HCT116 (cell line): ENCODE results near the gene CHD3. TPM values are rescaled to one million over a fixed set of nuclear protein-coding genes. Genes with fewer than 3 reads are reported as not detected.

Source experiments
- ATAC-seq: fragments of 200-7000 bp; cut with Tn5 transposase; 2 replicates; pipeline ENCODE4 v1.9.1; 2020; ENCODE audit warnings: mild to moderate bottlenecking, moderate library complexity
- BruUV-seq: library from RNA; stranded (reverse); fragments of 400-500 nt; replicated peaks from 2 replicates; lab custom pipeline; 2021; lab: Mats Ljungman, UMichigan
- CTCF ChIA-PET: fragments of 300-600 bp; sonication (Branson Sonifier 250); formaldehyde crosslinking; loops from one replicate; lab custom pipeline; 2021; ENCODE audit warnings: antibody characterized with exemption; lab: Charles Lee
- POLR2A ChIA-PET: fragments of 300-600, 350-600 bp; sonication (Branson Sonifier 250); formaldehyde crosslinking; loops from one replicate; lab custom pipeline; 2021; ENCODE audit warnings: antibody characterized with exemption; lab: Charles Lee
- RAD21 ChIA-PET, 2 experiments: fragments of 300-600 bp; sonication (Branson Sonifier 250); formaldehyde crosslinking; loops; one replicate each; lab custom pipeline; 2023; ENCODE audit warnings: low total read pairs in 2 of 2; ENCODE audit not compliant: uncharacterized antibody in 2 of 2, unreplicated experiment in 2 of 2, low non-redundant PET in 1 of 2; lab: Charles Lee
- DNase-seq: peaks from one replicate; pipeline ENCODE4 v3.0.0-alpha.2; 2010; ENCODE audit warnings: low read depth, low spot score
- H2AFZ ChIP-seq: fragments of 200-600 bp; shearing (Covaris generic), sonication (generic); 2 replicates; pipeline ENCODE4 v1.6.1; 2017; ENCODE audit warnings: low read depth, mixed run types, mixed read lengths, antibody characterized with exemption, low read length; ENCODE audit not compliant: poor library complexity, severe bottlenecking
- H3K27ac ChIP-seq: 2 replicates; pipeline ENCODE4 v1.5.1; 2012; ENCODE audit warnings: low read depth, low read length
- H3K27me3 ChIP-seq: fragments of 200-600 bp; sonication (generic); 2 replicates; pipeline ENCODE4 v1.6.1; 2016; ENCODE audit warnings: mixed run types, low read length, mixed read lengths; ENCODE audit not compliant: insufficient read depth
- H3K36me3 ChIP-seq, 2 experiments: fragments of 200-500 bp in 1 of 2; fragments of 200-600 bp in 1 of 2; sonication (Bioruptor generic) in 1 of 2; sonication (generic) in 1 of 2; 2 replicates each; pipeline versions ENCODE4 v1.5.1 to v1.6.1; 2014 to 2016; ENCODE audit warnings: low read length in 2 of 2, inconsistent platforms in 1 of 2, mixed read lengths in 1 of 2, mixed run types in 1 of 2; ENCODE audit not compliant: insufficient read depth in 2 of 2, control insufficient read depth in 1 of 2
- H3K4me1 ChIP-seq, 2 experiments: fragments of 200-600 bp in 1 of 2; sonication (generic) in 1 of 2; 2 replicates each; pipeline versions ENCODE4 v1.5.1 to v1.6.1; 2012 to 2017; ENCODE audit warnings: low read length in 2 of 2, inconsistent platforms in 1 of 2, mild to moderate bottlenecking in 1 of 2, mixed read lengths in 1 of 2, mixed run types in 1 of 2, moderate library complexity in 1 of 2; ENCODE audit not compliant: insufficient read depth in 2 of 2, control insufficient read depth in 1 of 2
- H3K4me2 ChIP-seq: fragments of 200-600 bp; sonication (generic); 2 replicates; pipeline ENCODE4 v1.6.1; 2017; ENCODE audit warnings: mixed run types, low read length, mixed read lengths
- H3K4me3 ChIP-seq, 2 experiments: fragments of 200-600 bp in 1 of 2; sonication (generic) in 1 of 2; replicated peaks in 1 of 2; 2 replicates each; pipeline ENCODE4 v1.5.1; 2011 to 2016; ENCODE audit warnings: low read length in 2 of 2, control low read depth in 1 of 2, low read depth in 1 of 2, mild to moderate bottlenecking in 1 of 2, mixed read lengths in 1 of 2, mixed run types in 1 of 2
- H3K79me2 ChIP-seq: fragments of 200-600 bp; sonication (generic); 2 replicates; pipeline ENCODE4 v1.6.1; 2017; ENCODE audit warnings: mild to moderate bottlenecking, mixed run types, low read length, moderate library complexity, mixed read lengths; ENCODE audit not compliant: insufficient read depth
- H3K9ac ChIP-seq: fragments of 200-600 bp; sonication (generic); 2 replicates; pipeline ENCODE4 v1.6.1; 2016; ENCODE audit warnings: low read length, mixed read lengths
- H3K9me2 ChIP-seq: fragments of 200-600 bp; sonication (generic), shearing (Covaris generic); 2 replicates; pipeline ENCODE4 v1.6.1; 2017; ENCODE audit warnings: mixed run types, mild to moderate bottlenecking, moderate library complexity; ENCODE audit not compliant: insufficient read depth
- H3K9me3 ChIP-seq, 2 experiments: fragments of 200-500 bp in 1 of 2; fragments of 200-600 bp in 1 of 2; sonication (Bioruptor generic) in 1 of 2; sonication (generic) in 1 of 2; 2 replicates each; pipeline ENCODE4 v1.6.1; 2014 to 2017; ENCODE audit warnings: low read length in 2 of 2, mixed read lengths in 2 of 2, inconsistent platforms in 1 of 2, low read depth in 1 of 2, mild to moderate bottlenecking in 1 of 2, mixed run types in 1 of 2, moderate library complexity in 1 of 2; ENCODE audit not compliant: control insufficient read depth in 1 of 2, insufficient read depth in 1 of 2
- H4K20me1 ChIP-seq: fragments of 200-600 bp; sonication (generic), shearing (Covaris generic); 2 replicates; pipeline ENCODE4 v1.6.1; 2017; ENCODE audit warnings: mixed run types, mild to moderate bottlenecking, moderate library complexity; ENCODE audit not compliant: insufficient read depth
- CEBPB ChIP-seq: IDR thresholded peaks from 2 replicates; pipeline ENCODE4 v1.6.1; 2012; ENCODE audit warnings: low read depth
- EGR1 ChIP-seq: IDR thresholded peaks from 2 replicates; pipeline ENCODE4 v1.6.1; 2012; ENCODE audit warnings: low read depth
- ELF1 ChIP-seq: IDR thresholded peaks from 2 replicates; pipeline ENCODE4 v1.6.1; 2012; ENCODE audit warnings: low read depth, borderline replicate concordance
- EZH2 ChIP-seq: fragments of 200-600 bp; sonication (generic); IDR thresholded peaks from 2 replicates; pipeline ENCODE4 v1.6.1; 2017; ENCODE audit warnings: antibody characterized with exemption, mixed run types
- EZH2phosphoT487 ChIP-seq: fragments of 200-600 bp; IDR thresholded peaks from 2 replicates; pipeline ENCODE4 v1.6.1; 2018; ENCODE audit warnings: antibody characterized with exemption, borderline replicate concordance
- JUND ChIP-seq: IDR thresholded peaks from 2 replicates; pipeline ENCODE4 v1.6.1; 2012
- MAX ChIP-seq: IDR thresholded peaks from 2 replicates; pipeline ENCODE4 v1.6.1; 2012
- POLR2A ChIP-seq: IDR thresholded peaks from 2 replicates; pipeline ENCODE4 v1.7.0; 2011; ENCODE audit warnings: borderline replicate concordance; ENCODE audit not compliant: insufficient read depth, insufficient read length; ENCODE audit errors: extremely low read depth
- POLR2AphosphoS5 ChIP-seq: IDR thresholded peaks from 2 replicates; pipeline ENCODE4 v1.6.1; 2011; ENCODE audit warnings: mild to moderate bottlenecking, low read depth, low read length, moderate library complexity
- RAD21 ChIP-seq: IDR thresholded peaks from 2 replicates; pipeline ENCODE4 v1.6.1; 2012; ENCODE audit warnings: low read depth, mild to moderate bottlenecking
- SIN3A ChIP-seq: IDR thresholded peaks from 2 replicates; pipeline ENCODE4 v1.6.1; 2012; ENCODE audit warnings: low read depth
- SP1 ChIP-seq: IDR thresholded peaks from 2 replicates; pipeline ENCODE4 v1.6.1; 2012; ENCODE audit warnings: low read depth
- TCF7L2 ChIP-seq: IDR thresholded peaks from 2 replicates; pipeline ENCODE4 v1.7.0; 2011; ENCODE audit warnings: borderline replicate concordance, inconsistent platforms; ENCODE audit not compliant: insufficient read depth, insufficient read length; ENCODE audit errors: extremely low read depth
- ZFX ChIP-seq: fragments of 450-650 bp; IDR thresholded peaks from 2 replicates; pipeline ENCODE4 v1.6.1; 2017
- ZNF274 ChIP-seq: fragments of 200-500 bp; sonication (Bioruptor generic); IDR thresholded peaks from 2 replicates; pipeline ENCODE4 v1.6.1; 2014; ENCODE audit warnings: mild to moderate bottlenecking, low read depth, low read length, inconsistent platforms
- intact Hi-C: fragments of 100-400 bp; cut with micrococcal nuclease; formaldehyde crosslinking; loops from 2 replicates; pipeline ENCODE4 v1.10.0; 2022
- total RNA-seq: library from RNA; stranded (reverse); gene quantifications from one replicate; pipeline ENCODE4 v1.2.1, GENCODE V29; 2021; ENCODE audit not compliant: unreplicated experiment

CHD3 gene
- total RNA-seq, 1 experiment from 2014 or later = 54.8 TPM

- Histone ChIP-seq H3K4me2 (peak overlapping the region; percentile 99), H3K9me3 (no peaks in the 10 kb centered on the region), H4K20me1 (no peaks in the 10 kb centered on the region), H3K27me3 (no peaks in the 10 kb centered on the region), H3K36me3 (peaks cover 7 to 15% of the 10 kb centered on the region in 2 experiments; a peak in 2 of 4 replicates), H2AFZ (no peak overlapping the region), H3K79me2 (peaks cover 33% of the 10 kb centered on the region), H3K9ac (peak overlapping the region; percentile 86), H3K4me3 (peak overlapping the region; percentile 56 to 82), H3K4me1 (peaks cover 39 to 53% of the 10 kb centered on the region in 2 experiments), H3K9me2 (no peaks in the 10 kb centered on the region), H3K27ac (peak overlapping the region; percentile 97)
- no peak for DNase-seq
- RAD21 ChIA-PET = no interaction called here
- POLR2A ChIA-PET = no interaction called here
- intact Hi-C loops = loop anchor here (1.0 to 2.0 kb wide), 2 partner anchors 29 to 52 kb away; partner anchors contain the start of genes KDM6B and NAA38
- 0 out of 2 replicates have a peak, but pooled peaks have one; percentile 9 for ATAC-seq
- no TSS peak for BruUV-seq
- TF ChIP-seq MAX (no peak), RAD21 (no peak), TCF7L2 (no peak)
- CTCF ChIA-PET = interaction anchor here (0.8 to 1.0 kb wide), 3 partner anchors 20 to 29 kb away, joined by 3 read pairs; partner anchors contain the start of gene NAA38
These were observed 2.2 kb upstream of the CHD3 start for GRCh38 chr17:7886227-7887037.

GRCh38 chr17:7887038-7887481, 1.5 kb upstream of the CHD3 start:
- Histone ChIP-seq H3K9ac (peak overlapping the region; percentile 86), H3K9me3 (no peaks in the 10 kb centered on the region), H4K20me1 (no peaks in the 10 kb centered on the region), H3K27ac (peak overlapping the region; percentile 97), H3K27me3 (no peaks in the 10 kb centered on the region), H3K4me3 (peak overlapping the region; percentile 56 to 82), H2AFZ (no peak overlapping the region), H3K9me2 (no peaks in the 10 kb centered on the region), H3K36me3 (peaks cover 7 to 15% of the 10 kb centered on the region in 2 experiments; a peak in 2 of 4 replicates), H3K79me2 (peaks cover 33% of the 10 kb centered on the region), H3K4me2 (peak overlapping the region; percentile 99), H3K4me1 (peaks cover 39 to 53% of the 10 kb centered on the region in 2 experiments)
- intact Hi-C loops = loop anchor here (1.0 to 2.0 kb wide), 2 partner anchors 30 to 52 kb away; partner anchors contain the start of genes KDM6B and NAA38
- TF ChIP-seq CEBPB (no peak), ELF1 (no peak), SP1 (no peak), ZNF274 (no peak), TCF7L2 (no peak), SIN3A (no peak), EGR1 (no peak), ZFX (no peak), EZH2phosphoT487 (no peak), JUND (no peak), POLR2A (no peak), EZH2 (no peak), POLR2AphosphoS5 (no peak)
- no peak for DNase-seq
- ATAC-seq = peak; percentile 3; the same call in 1 of the 2 replicates
- ChIA-PET POLR2A (no interaction called here), RAD21 (no interaction called here), CTCF (interaction anchor here (1.0 kb wide), 1 partner anchor 20 kb away, joined by 3 read pairs; no protein-coding TSS in a partner anchor)
- BruUV-seq = TSS peak; percentile 29
